Kasumi-1 (cell line): Measurements from ENCODE around the gene AKAP14.
"Not testable (repeated sequence)": the region's sequence is repeated elsewhere in the genome, so short reads cannot be mapped to it uniquely, and the experiment has no call there.

ENCODE experiments used
- DNase-seq, 2 experiments: peaks; one replicate each; lab custom pipeline; 2025; lab: John Stamatoyannopoulos, UW

Gene AKAP14

DNA sequence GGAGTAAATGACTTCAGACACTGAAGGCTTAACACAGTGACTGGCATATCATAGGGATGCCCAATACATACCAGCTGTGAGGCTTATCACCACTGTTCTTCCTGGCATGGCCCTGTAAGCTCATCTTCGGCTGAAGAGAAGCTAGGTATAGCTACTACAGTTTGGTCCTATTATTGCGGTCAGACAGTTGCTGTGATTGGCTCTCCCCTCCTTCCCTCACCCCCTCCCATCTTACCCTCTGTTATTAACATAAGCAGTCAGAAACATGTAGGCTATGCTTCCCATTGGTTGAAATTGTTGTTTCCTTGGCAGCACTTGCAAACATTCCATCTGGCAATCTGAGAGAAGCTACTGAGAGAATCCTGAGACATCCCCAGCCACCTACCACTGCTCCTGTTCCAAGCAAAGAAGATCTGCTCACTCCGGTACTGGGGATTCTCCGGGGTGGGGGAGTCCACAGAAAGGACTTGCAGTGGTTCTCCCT lies at the start of gene AKAP14:
Gene AKAP14, plus strand, starts transcription at position 51 of the 484 bp plus-strand sequence. CDS start 7,331 bp downstream, outside the sequence.
- no peak for DNase-seq

GRCh38 chrX:119852382-119853353 lies 43.0 kb upstream of the AKAP14 start, which contains the start of gene UPF3B:
Gene UPF3B (minus strand): TSS chrX:119852963. CDS start chrX:119852928, 35 bp downstream.
- peak; percentile 92 for DNase-seq

DNA sequence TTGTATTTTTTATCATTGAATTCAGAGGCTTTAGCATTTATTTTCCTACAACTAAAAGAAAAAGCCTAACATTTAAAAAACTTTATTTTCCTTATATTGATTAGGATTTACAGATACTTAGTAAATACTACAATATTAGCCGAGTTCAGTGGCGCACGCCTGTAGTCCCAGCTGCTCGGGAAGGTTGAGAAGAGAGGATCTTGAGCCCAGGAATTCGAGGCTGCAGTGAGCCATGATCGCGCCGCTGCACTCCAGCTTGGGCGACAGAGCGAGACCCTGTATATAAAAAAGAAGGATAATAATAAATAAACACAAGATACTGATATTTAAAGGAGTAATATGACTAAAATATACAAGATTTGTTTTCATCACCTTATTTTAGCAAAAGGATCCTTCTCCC lies 42.2 kb upstream of the AKAP14 start:
- no peak for DNase-seq

GRCh38 chrX:119870626-119871131 lies 25.0 kb upstream of the AKAP14 start:
- peak in 1 of 2 experiments; percentile 35 for DNase-seq

GRCh38 chrX:119871245-119871598 lies 24.5 kb upstream of the AKAP14 start:
- no peak for DNase-seq

DNA sequence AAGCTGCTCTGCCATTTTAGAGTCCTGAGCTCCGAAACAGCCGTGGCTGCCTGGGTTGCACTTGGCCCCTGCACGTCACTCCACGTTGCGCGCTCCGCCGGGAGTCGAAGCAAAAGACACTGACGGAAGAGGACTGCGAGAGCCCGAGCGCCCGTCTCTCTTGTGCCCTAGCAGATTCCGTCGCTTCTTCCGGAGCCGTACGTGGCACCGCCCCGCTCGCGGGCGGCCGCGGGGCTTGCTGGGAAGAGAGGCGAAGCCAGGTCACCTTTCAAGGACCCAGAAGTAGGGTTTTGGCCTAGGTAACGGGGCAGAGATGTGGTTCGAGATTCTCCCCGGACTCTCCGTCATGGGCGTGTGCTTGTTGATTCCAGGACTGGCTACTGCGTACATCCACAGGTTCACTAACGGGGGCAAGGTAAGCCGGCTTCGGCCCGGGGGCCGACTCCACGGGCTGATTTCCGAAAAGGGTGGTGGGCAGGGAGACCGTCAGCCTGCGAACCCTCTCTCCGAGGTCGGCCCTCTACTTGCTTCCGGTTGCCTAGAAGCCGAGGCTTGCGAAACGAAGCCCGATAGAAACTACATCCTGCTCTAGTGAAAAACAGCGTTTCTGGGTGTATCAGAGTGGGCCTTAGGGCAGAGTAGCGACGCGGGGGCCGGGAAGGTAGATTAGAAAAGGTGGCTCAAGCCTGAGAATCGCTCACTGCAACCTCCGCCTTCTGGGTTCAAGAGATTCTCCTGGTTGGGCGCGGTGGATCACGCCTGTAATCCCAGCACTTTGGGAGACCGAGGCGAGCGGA lies 23.9 kb upstream of the AKAP14 start, which contains the start of the genes NDUFA1 and RNF113A:
Gene NDUFA1, plus strand, starts transcription at position 234 of the 797 bp plus-strand sequence. Its CDS starts 80 bp downstream, at position 314.
Gene RNF113A, minus strand, starts transcription at position 135 of the 797 bp plus-strand sequence. Its CDS starts 120 bp downstream, at position 15.
- peak; percentile 80 to 82 for DNase-seq

GRCh38 chrX:119878740-119879139 lies 17.0 kb upstream of the AKAP14 start:
- DNase-seq: no peak

- DNase-seq: no peak
These were observed 15.6 kb upstream of the AKAP14 start for GRCh38 chrX:119880076-119880475.

DNA sequence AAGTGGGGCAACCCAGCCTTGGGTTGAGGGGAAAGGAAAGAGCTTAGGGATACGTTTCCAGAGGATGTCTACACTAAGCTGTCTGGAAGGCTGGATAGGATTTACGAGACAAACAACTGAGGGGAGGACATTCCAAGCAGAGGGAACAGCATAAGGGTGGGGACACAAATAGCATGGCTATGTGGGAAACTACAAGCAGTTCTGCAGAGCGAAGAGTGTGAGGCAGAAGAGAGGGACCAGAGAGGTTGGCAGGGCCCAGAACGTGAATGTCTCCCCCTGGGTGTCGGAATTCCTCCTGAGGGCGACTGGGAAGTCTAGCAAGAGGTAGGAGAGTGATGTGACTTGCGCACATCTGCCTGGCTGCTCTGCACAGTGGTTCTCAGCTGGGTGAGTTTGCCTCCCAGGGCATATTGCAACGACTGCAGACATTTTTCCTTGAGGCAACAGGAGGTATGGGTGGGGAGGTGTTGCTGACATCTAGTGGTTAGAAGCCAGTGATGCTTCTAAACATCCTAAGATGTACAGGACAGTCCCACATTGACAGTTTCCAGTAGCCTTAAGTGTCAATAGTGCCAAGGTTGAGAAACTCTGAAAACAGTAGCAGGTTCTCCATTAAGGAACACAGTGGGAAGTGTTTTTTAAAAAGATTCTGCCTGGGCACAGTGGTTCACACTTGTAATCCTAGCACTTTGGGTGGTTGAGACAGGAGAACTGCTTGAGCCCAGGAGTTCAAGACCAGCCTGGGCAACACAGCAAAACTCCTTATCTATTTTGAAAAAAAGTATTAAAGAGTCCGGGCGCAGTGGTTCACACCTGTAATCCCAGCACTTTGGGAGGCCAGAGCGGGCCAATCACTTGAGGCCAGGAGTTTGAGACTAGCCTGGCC lies 14.9 kb upstream of the AKAP14 start:
- peak; percentile 47 to 48 for DNase-seq

DNA sequence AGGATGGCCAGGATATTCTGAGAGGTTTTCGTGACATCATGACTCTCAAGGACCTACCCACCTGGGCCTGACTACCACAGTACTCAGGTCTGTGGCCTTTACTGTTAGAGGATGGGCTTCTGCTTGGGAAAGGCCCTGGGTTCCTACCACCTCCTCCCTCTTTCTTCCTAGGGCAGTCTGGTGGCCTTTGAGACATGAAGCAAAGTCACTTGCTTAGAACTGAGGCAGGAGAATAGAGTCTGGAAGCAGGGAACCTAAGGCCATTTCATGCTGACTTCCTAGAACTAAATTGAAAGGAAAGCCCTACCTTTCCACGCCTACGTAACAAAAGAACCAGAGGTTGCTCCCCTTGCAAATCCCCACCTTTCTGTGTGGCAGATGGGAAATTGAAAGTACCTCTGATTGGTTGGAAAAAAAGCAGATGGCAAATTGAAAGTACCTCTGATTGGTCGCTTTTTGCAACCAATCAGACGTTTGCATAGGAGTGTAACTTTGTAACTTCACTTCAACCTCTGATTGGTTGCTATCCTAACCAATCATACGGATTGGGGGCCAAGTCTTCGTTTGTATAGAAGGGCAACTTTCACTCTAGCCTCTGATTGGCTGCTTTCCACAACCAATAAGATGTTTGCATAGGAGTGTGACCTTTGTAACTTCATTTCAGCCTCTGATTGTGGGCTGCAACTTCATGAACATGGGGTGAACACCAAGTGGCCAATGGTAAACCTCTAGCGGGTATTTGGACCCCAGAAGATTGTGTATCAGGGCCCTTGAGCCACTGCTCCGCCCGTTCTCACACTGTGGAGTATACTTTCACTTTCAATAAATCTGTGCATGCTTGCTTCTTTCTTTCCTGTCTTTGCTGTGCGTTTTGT lies 9.9 kb upstream of the AKAP14 start:
- no peak for DNase-seq

DNA sequence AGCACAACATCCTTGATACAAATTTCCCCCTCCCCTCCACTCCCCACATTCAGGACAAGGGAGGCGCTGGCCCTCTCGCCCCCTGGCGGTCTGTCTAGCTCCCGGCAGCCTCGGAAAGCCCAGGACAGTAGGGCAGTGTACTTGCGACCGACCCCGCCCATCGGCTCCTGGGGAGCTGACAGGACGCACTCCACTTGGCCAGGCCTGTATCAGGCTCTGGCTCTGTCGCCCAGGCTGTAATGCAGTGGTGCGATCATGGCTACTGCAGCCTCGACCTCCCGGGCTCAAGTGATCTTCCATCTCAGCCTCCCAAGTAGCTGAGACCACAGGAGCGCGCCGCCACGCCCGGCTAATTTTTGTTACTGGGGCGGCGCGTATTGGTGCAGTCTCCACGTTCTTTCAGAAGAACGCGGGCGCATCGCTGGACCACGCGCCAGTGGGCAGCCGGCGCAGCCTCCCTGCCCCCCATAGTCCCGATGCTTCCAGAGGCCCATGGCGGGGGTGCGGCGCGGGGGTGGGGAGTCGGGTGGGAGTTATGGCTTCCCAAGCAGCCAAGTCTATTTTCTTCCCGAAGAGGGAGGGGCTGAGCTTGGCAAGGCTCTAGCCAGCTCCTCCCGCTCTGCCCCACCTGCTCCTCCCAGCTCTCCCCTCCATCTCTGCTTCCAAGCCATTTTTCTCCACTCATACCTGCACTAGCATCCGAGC lies 7.8 kb upstream of the AKAP14 start:
- peak; percentile 58 to 60 for DNase-seq

- not testable (repeated sequence) for DNase-seq
These were observed 5.1 kb upstream of the AKAP14 start for GRCh38 chrX:119890626-119891025.

DNA sequence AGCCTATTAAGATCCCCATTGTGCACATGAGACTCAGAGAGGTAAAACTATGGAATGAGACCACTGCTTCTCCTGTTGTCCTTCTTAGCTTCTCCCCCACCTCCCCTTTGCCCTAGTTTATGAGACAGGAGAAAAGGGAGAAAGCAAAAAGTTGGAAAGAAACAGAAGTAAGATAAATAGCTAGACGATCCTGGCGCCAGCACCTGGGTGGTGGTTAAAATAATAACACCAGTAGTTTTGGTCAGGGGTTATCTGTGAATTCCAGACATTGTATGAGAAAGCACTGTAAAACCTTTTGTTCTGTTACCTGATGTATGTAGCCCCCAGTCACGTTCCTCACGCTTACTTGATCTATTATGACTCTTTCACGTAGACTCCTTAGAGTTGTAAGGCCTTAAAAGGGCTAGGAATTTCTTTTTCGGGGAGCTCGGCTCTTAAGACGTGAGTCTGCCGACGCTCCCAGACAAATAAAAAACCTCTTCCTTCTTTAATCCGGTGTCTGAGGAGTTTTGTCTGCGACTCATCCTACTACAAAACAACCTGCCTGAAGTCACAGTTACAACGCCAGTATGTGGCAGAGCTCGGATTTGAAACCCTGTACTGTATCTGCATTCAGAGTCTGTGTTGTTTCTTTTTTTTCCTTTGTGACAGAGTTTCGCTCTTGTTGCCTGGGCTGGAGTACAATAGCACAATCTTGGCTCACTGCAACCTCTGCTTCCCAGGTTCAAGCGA lies 3.6 kb upstream of the AKAP14 start:
- not testable (repeated sequence) for DNase-seq

- peak; percentile 14 to 43 for DNase-seq
These were observed 3.4 kb downstream of the AKAP14 start for GRCh38 chrX:119899125-119899524.

GRCh38 chrX:119900976-119901375 lies 5.3 kb downstream of the AKAP14 start:
- no peak for DNase-seq

GRCh38 chrX:119916310-119916709 lies 20.6 kb downstream of the AKAP14 start:
- DNase-seq: no peak

DNA sequence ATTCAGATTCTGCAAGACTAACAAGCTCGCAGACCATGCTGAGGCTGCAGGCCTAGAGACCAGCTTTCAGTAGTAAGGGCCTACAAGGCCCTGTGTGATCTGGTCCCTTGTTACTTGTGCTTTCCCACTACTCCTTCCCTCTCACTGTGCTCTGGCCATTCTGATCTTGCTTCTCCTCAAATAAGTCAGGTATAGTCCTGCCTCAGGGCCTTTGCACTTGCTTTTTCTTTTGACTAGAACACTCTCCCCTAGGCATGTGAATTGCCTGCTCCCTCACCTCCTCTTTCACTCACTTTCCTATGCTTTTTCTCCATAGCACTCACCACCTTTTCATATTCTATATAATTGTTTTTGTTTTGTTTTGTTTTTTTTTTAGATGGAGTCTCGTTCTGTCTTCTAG lies 22.2 kb downstream of the AKAP14 start:
- DNase-seq: no peak

DNA sequence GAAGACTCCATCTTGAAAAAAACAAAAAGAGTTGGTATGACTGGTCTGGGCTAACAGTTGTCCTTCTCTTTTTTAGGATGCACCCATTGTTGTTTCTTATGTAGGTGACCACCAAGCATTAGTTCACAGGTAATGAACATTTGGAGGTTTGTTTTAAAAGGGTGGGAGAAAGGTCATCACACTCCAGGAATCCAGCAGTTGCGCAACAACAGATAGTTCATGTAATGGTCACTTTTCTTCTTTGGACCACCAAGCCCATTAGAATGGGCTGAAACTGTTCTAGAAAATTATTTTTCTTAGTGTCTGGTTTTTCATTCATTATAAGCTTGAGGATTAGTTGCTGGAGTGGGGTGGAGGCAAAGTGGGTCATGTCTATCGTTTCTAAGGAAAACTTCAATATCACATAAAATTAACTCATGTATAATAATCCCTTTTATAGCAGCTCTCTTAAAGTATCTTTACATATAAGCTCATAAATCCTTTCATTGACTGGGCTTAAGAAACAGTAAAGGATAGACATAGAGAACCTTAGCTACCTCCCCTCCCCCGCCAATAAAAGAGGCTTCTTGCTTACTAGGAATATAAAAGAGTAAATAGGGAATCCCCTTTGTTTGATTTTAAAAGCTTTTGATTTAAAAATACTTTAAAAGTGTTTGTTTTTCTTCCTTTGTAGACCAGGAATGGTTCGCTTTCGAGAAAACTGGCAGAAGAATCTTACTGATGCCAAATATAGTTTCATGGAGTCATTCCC lies 24.3 kb downstream of the AKAP14 start:
- no peak for DNase-seq
